HEK293T (cell line): ENCODE data around the gene NOX3.
A peak's percentile ranks its signal among the peaks of the same experiment; 100 is the strongest.

ENCODE experiments used
- CTCF ChIA-PET: fragments of 350-600 bp; formaldehyde crosslinking; extraction: SDS; loops from one replicate; lab custom pipeline; 2021; ENCODE audit warnings: antibody characterized with exemption, inconsistent platforms; lab: Yijun Ruan, JAX
- POLR2A ChIA-PET: fragments of 350-600 bp; formaldehyde crosslinking; extraction: SDS; loops from one replicate; lab custom pipeline; 2020; ENCODE audit warnings: antibody characterized with exemption, inconsistent platforms; lab: Yijun Ruan, JAX
- DNase-seq: peaks from one replicate; pipeline ENCODE4 v3.0.0; 2012; ENCODE audit warnings: mixed read lengths; ENCODE audit errors: extremely low spot score
- ARNT ChIP-seq: fragments of 450-650 bp; IDR thresholded peaks from 2 replicates; pipeline ENCODE4 v1.6.1; 2017; ENCODE audit warnings: mild to moderate bottlenecking
- BHLHE40 ChIP-seq: fragments of 450-650 bp; IDR thresholded peaks from 2 replicates; pipeline ENCODE4 v1.6.1; 2016; ENCODE audit warnings: mild to moderate bottlenecking, moderate library complexity, borderline replicate concordance
- CTBP1 ChIP-seq: fragments of 450-650 bp; IDR thresholded peaks from 2 replicates; pipeline ENCODE4 v1.6.1; 2016; ENCODE audit warnings: borderline replicate concordance
- ELF4 ChIP-seq: fragments of 450-650 bp; IDR thresholded peaks from 2 replicates; pipeline ENCODE4 v1.6.1; 2017; ENCODE audit warnings: antibody characterized with exemption
- FOXA1 ChIP-seq: fragments of 450-650 bp; IDR thresholded peaks from 2 replicates; pipeline ENCODE4 v1.6.1; 2016; ENCODE audit warnings: mild to moderate bottlenecking
- FOXK2 ChIP-seq: fragments of 450-650 bp; IDR thresholded peaks from 2 replicates; pipeline ENCODE4 v1.6.1; 2016; ENCODE audit warnings: mild to moderate bottlenecking
- FOXM1 ChIP-seq: fragments of 450-650 bp; IDR thresholded peaks from 2 replicates; pipeline ENCODE4 v1.6.1; 2017; ENCODE audit warnings: mild to moderate bottlenecking, borderline replicate concordance
- HDGF ChIP-seq: fragments of 450-650 bp; IDR thresholded peaks from 2 replicates; pipeline ENCODE4 v1.6.1; 2017; ENCODE audit warnings: antibody characterized with exemption, borderline replicate concordance
- L3MBTL2 ChIP-seq: fragments of 450-650 bp; conservative IDR thresholded peaks from 2 replicates; pipeline ENCODE4 v1.6.1; 2016; ENCODE audit warnings: mild to moderate bottlenecking
- LEF1 ChIP-seq: fragments of 450-650 bp; IDR thresholded peaks from 2 replicates; pipeline ENCODE4 v1.6.1; 2017; ENCODE audit warnings: mild to moderate bottlenecking, borderline replicate concordance
- NFRKB ChIP-seq: fragments of 450-650 bp; IDR thresholded peaks from 2 replicates; pipeline ENCODE4 v1.6.1; 2016; ENCODE audit warnings: mild to moderate bottlenecking, moderate library complexity
- SP1 ChIP-seq: fragments of 450-650 bp; IDR thresholded peaks from 2 replicates; pipeline ENCODE4 v1.6.1; 2017
- SUZ12 ChIP-seq: fragments of 450-650 bp; IDR thresholded peaks from 2 replicates; pipeline ENCODE4 v1.6.1; 2016; ENCODE audit warnings: mild to moderate bottlenecking
- TARDBP ChIP-seq: fragments of 450-650 bp; IDR thresholded peaks from 2 replicates; pipeline ENCODE4 v1.6.1; 2016
- ZNF384 ChIP-seq: fragments of 450-650 bp; IDR thresholded peaks from 2 replicates; pipeline ENCODE4 v1.6.1; 2016
- TF ChIP-seq, protein P1 (sequence below): fragments of 450-650 bp; IDR thresholded peaks from 2 replicates; pipeline ENCODE4 v1.6.1; 2016

NOX3 gene

DNA sequence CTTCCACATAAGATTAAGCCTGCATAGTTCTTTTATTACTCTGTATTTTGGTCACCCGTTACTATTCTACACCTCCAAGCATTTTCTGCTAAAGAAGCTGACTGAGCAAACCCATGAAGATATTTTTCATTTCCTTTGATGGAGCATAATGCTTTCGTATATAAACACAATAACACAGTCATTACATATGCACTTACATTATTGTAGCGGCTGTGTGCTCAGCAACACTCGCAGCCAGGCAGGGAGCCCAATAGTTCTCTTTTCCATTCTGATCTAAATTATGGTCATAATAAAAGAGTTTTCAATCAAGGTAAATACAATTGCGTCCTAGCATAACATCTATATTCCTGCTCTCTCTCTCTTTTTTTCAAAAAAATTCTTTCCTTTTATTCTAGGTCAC lies 71.7 kb downstream of the NOX3 start:
- POLR2A ChIA-PET = no interaction called here
- TF ChIP-seq LEF1 (no peak), TARDBP (no peak), ZNF384 (no peak), L3MBTL2 (no peak), FOXA1 (no peak), SUZ12 (no peak), ARNT (no peak), NFRKB (no peak), HDGF (no peak), ELF4 (no peak), FOXK2 (no peak), BHLHE40 (no peak), CTBP1 (no peak)
- no peak for DNase-seq
- CTCF ChIA-PET = no interaction called here

DNA sequence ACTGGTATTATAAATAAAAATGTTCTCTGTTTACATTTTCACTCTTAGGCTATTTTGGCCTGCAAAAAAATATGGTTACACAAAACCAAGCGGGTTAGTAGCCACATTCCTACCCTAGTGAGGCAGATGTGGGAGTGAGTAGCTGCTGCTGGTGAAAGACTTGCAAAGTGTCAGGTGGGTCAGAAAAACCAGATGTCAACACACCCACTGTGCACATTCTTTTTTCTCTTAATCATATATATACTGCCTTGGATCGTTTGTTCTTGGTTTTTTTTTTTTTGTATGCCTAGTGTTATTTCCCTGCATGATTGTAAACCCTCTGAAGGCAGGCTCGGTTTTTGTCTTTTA lies 73.3 kb downstream of the NOX3 start:
- no peak for TF ChIP-seq SUZ12
- no peak for TF ChIP-seq HDGF
- no peak for TF ChIP-seq BHLHE40
- TF ChIP-seq FOXK2 = no peak
- TF ChIP-seq CTBP1 = no peak
- TF ChIP-seq ELF4 = no peak
- TF ChIP-seq SP1 = no peak
- no peak for TF ChIP-seq NFRKB
- no peak for TF ChIP-seq LEF1
- TF ChIP-seq, protein P1, sequence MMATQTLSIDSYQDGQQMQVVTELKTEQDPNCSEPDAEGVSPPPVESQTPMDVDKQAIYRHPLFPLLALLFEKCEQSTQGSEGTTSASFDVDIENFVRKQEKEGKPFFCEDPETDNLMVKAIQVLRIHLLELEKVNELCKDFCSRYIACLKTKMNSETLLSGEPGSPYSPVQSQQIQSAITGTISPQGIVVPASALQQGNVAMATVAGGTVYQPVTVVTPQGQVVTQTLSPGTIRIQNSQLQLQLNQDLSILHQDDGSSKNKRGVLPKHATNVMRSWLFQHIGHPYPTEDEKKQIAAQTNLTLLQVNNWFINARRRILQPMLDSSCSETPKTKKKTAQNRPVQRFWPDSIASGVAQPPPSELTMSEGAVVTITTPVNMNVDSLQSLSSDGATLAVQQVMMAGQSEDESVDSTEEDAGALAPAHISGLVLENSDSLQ = no peak
- no peak for TF ChIP-seq ZNF384
- TF ChIP-seq L3MBTL2 = no peak
- TF ChIP-seq TARDBP = no peak
- DNase-seq = no peak
- ChIA-PET CTCF (no interaction called here), POLR2A (no interaction called here)

DNA sequence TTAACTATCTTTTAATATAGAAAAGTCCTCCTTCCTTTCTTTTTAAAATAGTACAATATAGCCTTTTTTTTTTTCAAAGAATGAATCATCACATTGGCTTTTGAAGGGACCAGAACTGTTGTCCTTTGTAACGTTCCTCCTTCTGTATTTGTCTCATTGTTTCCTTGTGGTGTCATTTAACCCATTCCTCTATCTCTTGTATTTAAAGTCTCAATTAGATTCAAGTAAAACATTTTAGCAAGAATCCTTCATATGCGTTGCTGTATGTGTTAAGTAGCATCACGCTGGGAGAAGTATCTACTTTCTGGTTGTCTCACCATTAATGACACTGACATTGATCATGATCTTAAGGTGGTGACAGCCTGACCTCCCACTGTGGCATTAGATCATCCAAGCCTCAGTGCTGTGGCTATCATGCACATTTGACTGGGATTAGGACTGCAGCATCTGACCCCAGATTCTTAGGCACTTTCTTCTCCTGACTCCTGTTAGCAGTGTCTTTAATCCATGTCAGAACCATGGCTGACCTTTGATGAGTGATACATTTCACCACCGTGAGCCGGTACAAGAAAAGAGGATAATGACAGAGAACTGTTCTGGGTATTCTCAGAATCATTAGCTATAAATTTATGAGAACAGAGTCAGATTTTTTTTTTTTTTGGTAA lies 73.8 kb downstream of the NOX3 start:
- POLR2A ChIA-PET = no interaction called here
- 0 out of 2 replicates have a peak, but pooled peaks have one; percentile 13 for TF ChIP-seq ZNF384
- peak; percentile 52; the same call in 1 of the 2 replicates for TF ChIP-seq CTBP1
- TF ChIP-seq, protein P1 = peak; percentile 74
- 0 out of 2 replicates have a peak, but pooled peaks have one; percentile 22 for TF ChIP-seq ARNT
- no peak for TF ChIP-seq FOXK2
- no peak for DNase-seq
- CTCF ChIA-PET = interaction anchor here (0.6 kb wide), 1 partner anchor 453 kb away, joined by 3 read pairs; no protein-coding TSS in a partner anchor

DNA sequence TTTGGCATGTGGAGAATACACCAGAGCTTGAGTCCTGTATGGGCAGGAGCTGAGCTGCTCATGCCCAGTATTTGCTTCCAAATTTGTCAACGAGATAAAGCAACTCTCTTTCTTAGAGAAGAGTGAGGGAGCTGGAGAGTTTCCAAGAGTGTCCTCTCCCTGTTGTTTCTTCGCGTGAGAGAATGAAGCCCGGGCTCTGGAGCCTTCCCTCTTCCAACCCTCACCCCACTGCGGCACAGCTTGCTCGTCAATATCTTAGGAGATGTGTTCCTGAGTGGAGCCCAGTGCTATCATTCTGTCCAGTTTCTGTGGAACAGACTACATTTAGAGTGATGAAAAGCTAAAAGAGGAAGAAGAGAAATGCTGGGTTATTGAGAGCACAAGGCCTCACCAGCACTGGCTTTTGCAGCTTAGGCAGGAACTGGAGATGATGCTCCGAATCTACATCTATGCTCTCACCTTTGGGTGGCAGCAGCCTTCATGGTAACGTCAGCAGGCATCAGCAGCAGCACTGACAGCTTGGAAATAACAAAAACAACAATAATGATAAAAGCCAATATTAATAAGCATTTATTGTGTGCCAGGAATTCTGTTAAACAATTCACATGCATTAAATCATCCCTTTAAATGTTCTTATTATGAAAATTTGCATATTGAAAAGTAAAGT lies 74.8 kb downstream of the NOX3 start:
- ChIA-PET POLR2A (no interaction called here), CTCF (interaction anchor here (0.6 kb wide), 1 partner anchor 452 kb away, joined by 3 read pairs; no protein-coding TSS in a partner anchor)
- TF ChIP-seq SP1 (no peak), TARDBP (no peak), ZNF384 (no peak), LEF1 (no peak), CTBP1 (no peak), ELF4 (no peak), HDGF (no peak), L3MBTL2 (no peak), FOXA1 (no peak), NFRKB (no peak), SUZ12 (no peak)
- TF ChIP-seq, protein P1 = no peak
- DNase-seq = no peak

DNA sequence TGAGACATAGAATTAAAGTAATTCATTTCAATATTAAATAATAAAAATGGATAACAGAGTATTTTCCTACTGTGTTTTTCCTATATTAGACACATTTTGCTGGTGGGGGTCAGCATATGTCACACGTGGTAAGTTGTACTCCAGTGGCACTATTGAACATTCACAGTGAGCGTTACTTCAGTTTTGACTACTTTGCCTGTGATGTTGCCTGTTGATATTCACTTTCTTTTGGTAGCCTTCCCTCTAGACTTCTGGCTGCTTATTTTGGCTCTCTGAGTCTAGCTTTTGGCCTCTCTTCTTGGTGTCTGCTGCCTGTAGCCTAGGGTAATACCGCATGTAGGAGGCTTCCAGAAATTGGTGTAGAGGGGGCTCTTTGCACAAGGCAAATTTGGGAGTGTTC lies 76.9 kb downstream of the NOX3 start:
- DNase-seq = no peak
- ChIA-PET POLR2A (no interaction called here), CTCF (no interaction called here)
- no peak for TF ChIP-seq TARDBP
- no peak for TF ChIP-seq HDGF
- no peak for TF ChIP-seq L3MBTL2
- TF ChIP-seq BHLHE40 = no peak
- TF ChIP-seq FOXM1 = no peak
- TF ChIP-seq FOXK2 = no peak
- TF ChIP-seq NFRKB = no peak
- TF ChIP-seq, protein P1 = no peak
- TF ChIP-seq SP1 = no peak
- TF ChIP-seq ARNT = no peak
- no peak for TF ChIP-seq SUZ12
- no peak for TF ChIP-seq ZNF384
- no peak for TF ChIP-seq LEF1
- TF ChIP-seq CTBP1 = no peak
- TF ChIP-seq ELF4 = no peak
- TF ChIP-seq FOXA1 = no peak

DNA sequence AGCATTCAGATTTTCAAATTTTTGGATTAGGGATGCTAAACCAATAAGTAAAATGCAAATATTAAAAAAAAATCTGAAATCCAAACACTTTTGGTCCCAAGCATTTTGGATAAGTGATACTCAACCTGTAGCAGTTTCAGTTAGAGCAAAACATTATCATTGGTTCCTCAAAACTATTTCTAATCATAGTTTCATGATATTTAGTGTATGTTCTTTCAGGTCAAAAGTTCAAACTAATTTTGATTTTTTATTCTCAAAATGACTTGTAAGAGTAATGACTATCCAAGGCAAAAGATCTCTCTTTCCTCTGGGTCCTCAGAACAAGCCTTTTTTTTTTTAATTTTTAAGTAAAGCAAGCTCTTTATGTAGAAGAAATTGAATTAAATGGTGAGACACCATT lies 77.4 kb downstream of the NOX3 start:
- TF ChIP-seq ZNF384 (no peak), SP1 (no peak), CTBP1 (no peak), BHLHE40 (no peak), HDGF (no peak), LEF1 (no peak), ARNT (no peak), ELF4 (no peak), NFRKB (no peak), SUZ12 (no peak), L3MBTL2 (no peak), FOXA1 (no peak), TARDBP (no peak), FOXK2 (no peak), FOXM1 (no peak)
- TF ChIP-seq, protein P1 = no peak
- POLR2A ChIA-PET = no interaction called here
- DNase-seq = no peak
- CTCF ChIA-PET = no interaction called here
